ENCODE measurements around the gene ANKS1B.
"Not testable (repeated sequence)": the region's sequence is repeated elsewhere in the genome, so short reads cannot be mapped to it uniquely, and the experiment has no call there.

Gene ANKS1B

DNA sequence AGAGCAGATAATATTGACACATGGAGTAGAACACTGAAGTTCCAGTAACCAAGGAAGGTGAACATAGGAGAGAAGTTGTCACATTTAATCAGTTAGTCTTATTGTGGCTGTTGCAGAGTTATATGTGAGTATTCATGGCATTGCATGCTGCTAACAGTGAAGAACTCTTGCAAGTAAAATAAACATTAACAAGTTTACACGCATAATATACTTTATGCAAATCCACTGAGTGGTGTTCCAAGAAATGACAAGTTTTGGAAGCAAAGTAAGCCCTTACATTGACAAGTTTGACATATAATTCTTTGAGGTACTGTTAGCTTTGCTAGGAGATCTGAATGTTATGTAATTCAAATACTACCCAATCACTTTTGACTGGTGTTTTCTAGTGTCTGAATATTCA is 125.6 kb downstream of the ANKS1B start:
- DNase-seq = no peak

DNA sequence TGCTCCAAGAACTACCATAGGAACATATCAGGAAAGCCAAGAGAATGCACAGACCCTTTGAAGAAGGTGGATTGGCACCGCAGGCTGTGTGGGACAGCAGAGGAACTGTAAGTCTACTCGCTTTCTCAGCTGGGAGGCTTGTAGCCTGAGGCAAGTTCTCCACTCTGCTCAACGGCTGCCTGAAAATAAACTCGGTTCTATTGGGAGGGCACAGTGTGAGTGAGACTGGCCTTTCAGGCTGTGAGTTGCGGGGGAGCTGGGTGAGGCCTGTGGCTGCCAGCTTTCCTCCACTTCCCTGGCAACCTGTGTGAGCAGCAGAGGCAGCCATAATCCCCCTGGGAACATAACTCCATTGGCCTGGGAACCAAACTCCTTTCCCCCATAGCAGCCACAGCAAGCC is 132.1 kb downstream of the ANKS1B start:
- DNase-seq = no peak

DNA sequence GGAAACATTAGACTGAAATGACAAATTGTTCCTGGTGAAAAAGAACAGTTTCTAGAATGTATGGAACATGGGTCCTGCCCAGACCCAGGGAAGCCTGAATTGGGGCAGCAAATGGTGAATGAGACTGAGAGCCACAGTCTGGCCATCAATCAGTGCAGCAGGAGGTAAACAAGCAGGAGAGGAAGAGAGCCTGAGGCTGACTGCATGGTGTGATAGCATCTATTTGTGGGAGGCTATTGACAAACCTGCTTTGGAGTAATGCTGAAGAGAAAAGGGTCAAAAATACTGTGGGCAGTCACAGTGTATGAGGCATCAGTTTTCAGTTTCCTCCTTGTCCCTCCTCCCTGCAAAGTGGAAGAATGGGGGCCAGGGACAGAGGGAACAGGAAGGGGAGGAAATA is 136.8 kb downstream of the ANKS1B start:
- no peak for DNase-seq

DNA sequence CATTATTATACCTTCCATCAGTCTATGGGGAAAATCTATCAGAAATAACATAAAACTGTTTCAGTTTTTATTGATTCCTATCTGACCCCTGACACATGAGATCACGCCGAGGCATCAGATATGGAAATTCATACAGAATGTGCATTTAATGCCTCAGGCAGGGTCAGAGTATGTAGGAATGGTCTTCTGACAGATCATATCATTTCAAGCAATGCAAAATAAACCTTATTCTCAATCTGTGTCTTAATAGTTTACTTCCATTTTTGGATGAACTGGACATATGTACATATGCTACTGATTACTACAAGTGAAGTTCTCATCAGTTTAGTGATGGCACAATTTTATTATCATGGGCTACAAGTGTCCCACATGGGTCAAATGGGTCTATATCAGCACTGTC is 150.0 kb downstream of the ANKS1B start:
- no peak for DNase-seq

DNA sequence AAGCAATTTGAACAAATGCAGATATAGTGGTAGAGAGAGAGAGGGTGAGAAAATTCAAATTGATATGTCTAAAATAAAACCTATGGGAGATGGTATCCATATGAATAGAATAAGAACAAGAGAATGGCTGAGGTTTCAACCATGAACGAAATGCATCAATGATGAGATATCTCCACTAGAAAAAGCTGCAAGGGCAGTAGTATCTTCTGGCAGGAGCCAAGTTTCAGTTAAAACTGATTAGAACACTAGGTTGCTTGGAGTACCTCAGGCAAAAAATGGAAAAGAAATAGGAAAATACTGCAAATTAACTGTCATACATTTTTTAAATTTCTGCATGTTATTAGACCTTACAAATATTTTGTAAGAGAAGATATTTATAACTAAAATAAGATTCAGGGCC is 151.3 kb downstream of the ANKS1B start:
- DNase-seq = no peak

DNA sequence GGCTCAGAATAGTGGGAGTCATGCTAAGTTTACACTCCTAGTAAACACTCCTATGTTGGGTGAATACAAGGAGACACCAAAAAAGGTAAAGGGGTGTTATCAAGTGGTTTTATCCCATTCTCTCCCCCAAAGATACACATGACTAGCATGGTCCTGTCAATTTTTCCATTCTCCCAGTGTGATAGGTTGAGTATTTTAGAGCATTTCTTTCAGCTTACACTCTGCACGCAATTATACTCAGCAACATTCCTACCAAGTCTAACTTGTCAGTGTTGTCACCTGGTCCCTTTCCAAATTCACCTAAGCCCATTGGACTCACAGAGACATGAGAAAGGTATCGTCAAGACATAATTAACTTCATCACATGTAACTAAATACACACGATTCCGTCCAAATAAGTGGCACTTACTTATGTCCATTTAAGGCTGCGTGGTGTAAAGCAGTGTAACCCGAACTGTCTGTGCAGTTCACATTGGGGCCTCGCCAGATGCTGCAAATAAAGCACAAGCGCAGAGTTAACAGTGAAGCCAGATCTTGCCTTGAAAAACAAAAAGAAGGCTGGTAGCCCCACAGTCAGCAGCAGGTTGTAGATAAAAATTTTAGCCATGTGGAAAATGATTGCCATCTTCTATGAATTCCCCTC is 159.7 kb downstream of the ANKS1B start:
- no peak for DNase-seq

DNA sequence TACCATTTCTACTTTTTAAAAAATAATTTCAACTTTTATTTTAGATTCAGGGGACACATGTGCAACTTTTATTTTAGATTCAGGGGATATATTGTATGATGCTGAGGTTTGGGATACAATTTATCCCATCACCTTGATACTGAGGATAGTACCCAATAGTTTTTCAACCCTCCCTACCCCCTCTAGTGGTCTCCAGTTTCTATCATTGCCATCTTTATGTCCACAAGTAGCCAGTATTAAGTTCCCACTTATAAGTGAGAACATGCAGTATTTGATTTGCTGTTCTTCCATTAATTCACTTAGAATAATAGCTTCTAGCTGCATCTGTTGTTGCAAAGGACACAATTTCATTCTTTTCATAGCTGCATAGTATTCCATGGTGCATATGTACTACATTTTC is 162.5 kb downstream of the ANKS1B start:
- no peak for DNase-seq

DNA sequence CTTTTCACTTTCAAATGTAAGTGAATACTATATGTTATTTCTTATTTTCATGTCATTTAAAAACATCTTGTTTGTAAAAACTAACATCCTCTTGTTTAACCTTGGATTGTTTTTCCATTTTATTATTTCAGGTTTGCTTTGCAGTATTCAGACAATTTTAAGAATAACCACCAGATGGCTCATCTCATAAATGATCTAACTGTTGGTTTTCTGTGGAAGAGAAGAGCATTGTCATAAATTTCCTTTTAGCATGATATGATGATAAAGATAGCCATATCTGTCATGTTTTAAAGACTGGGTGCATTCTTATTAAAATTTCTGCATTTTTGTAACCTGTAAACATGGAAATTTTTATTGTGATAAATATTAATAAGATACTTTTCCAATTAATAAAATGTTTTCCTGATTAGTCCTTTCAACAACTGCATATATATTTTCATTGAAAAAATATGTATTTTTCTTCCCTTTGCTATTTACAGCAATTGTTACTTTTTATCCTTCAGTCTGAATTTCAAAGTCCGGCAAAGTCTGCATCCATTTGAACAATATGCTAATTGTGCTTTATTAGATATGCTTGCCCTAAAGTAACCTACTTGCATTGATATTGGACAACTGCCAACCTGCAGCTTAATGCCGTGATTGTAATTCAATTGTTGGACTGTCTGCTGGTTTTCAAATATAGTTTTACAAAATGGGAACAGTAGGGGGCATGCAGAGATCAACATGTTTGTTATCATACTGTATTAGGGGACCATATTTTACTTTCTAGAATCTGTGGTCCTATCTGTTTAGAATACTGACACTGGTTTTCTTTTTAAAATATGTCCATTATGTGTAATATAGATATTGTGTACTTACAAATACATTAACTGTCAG is 173.8 kb downstream of the ANKS1B start:
- DNase-seq = peak; percentile 23

DNA sequence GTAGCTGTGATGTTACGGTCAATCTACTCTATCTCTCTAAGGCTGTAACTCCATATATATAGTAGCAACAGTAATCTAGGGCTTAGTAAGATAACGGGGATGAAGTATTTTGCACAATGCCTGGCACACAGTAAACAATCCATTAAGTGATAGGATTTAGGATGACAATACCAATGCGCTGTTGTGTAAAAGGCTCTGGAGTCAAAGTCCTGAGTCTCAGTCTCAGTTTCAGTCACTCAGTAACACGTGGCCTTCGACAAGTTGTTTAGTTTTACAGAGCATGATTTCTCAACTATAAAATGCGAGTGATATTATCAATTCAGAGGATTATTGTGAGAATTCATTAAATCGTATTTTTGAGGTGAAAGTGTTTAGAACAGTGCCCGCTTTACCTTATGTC is 174.8 kb downstream of the ANKS1B start:
- DNase-seq = no peak

DNA sequence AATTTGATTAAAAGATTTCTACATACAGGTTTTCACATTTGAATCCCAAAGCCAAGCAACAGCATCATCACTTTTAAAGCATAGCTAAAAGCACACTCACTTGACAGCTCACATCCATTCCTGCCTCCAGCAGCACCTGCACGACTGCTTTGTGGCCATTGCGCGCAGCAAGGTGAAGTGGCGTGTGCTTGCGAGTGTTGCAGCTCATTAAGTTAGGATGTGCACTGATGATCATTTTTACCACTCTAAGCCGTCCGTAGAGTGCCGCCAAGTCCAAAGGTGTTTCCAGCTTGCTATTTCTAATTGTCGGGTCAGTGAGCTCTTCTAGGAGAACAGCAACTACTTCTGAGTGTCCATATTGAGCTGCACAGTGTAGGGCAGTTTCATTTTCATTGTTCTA is 178.4 kb downstream of the ANKS1B start:
- no peak for DNase-seq

DNA sequence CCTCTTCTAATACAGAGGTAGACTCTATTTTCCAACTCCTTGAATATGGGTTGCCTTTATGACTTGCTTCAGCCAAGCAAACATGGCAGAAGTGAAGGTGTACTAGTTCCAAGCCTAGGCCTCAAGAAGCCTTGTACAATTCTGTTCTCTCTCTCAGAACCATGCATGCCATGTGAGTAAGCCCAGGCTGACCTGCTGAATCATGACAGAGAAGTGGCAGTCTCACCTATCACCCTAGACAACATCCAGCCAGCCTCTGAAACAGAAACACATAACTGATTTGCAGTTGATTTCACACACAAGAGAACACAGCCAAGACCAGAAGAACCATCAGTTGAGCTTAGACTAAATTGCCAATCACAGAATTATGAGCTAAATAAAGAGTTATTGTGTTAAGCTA is 180.0 kb downstream of the ANKS1B start:
- no peak for DNase-seq

DNA sequence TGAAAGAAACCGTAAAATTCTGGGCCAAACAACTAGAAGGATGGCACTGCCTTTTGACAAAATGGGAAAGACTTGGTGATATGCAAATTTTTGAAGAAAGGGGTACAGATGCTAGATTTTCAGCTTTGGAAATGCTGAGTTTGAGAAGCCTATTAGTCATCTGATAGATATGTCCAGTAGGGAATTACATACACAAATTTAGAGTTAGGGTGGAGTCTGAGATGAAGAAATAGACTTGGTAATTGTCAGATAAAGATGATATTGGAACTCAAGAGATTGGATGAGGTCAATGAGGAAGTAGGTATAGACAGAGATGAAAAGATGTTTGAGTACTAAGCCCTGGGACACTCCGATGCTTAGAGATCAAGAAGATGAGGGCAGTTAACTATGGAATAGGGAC is 184.1 kb downstream of the ANKS1B start:
- no peak for DNase-seq

DNA sequence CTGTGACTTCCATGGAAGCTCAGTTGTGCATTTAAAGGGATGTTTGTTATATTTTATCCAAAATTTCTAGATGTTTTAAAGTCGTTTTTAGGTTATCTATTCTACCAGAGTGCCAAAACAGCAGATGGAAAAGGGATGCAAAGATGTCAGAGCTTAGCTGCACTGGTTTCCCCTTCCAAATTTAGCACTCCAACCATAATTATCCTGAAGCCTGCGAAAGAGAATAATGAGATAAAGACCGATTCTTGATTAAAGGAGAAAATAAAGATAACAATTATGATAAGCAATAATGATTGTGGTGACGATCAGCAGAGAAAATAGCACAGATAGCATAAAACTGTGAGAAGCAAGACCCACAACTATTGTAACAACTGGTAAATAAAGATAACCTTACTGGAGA is 186.8 kb downstream of the ANKS1B start:
- not testable (repeated sequence) for DNase-seq

DNA sequence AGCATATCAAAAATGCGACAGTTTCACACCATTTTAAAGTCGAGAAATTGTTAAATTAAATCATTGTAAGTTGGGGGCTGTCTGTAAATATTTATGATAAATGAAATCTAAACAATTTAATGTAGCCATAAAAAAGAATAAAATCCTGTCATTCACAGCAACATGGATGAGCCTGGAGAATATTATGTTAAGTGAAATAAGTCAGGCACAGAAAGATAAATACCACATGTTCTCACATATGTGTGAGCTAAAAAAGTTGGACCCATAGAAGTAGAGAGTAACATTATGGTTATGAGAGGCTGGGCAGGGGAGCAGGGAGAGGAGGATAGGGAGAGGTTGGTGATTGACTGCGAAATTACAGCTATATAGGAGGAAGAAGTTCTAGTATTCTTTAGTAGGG is 201.3 kb downstream of the ANKS1B start:
- no peak for DNase-seq

DNA sequence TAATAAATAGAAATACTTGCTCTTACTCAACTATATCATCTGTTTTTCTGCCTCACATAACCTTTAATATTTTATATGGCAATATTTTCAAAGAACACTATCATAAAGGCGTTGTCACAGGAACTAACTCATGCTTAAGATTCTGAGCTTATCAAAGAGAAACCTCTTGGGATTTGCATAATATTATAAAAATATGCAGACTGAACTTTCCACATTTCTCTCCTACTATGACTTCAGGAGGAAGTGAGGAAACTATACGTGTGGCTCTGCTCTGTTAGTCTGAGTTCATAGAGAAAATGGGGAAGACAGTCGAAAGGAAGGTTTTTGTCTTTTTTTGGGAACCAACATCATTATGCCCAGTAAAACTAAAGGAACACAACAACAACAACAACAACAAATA is 212.5 kb downstream of the ANKS1B start:
- no peak for DNase-seq

DNA sequence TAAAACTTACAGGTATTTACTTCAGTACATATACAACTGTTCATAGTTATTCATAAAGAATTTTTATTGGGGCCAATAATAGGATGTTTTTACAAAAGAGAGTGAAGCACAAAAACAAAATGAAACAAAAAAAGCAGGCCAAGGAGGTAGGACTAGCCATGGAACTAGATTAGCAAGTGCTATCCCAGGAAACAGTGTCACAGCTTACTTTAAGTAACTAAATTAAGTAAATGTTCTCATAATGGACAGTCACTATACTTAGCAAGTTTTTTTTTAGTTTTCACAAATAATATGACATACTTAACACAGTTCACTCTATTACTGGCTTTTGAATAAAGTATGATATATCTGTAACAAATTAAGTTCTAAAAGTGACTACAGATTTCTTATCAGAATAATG is 213.1 kb downstream of the ANKS1B start:
- no peak for DNase-seq

DNA sequence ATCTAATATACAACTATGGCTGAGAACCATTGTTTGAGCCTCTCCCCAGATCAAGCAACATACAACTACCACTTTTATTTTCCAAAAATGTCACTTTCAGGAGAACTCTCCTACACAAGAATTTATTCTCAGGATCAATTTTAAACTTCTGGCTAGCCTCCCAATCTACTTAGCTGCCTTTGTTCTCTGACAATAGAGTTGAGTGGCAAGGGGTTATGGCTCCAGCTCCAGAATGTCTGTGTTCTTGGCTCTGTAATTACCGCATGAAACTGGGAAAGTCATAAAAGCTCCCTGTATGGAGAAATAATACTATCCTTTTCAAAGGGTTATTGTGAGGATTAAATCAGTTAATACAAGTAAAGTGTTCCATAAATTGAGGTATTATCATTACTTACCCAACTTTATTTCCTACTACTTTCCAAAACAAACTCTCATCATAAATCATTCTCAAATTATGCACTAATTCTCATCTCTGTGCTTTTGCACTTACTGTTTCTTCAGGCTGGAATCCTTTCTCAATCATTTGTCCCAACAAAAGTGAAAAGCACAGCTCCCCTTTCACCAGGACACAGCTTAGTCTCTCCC is 215.2 kb downstream of the ANKS1B start:
- DNase-seq = no peak

DNA sequence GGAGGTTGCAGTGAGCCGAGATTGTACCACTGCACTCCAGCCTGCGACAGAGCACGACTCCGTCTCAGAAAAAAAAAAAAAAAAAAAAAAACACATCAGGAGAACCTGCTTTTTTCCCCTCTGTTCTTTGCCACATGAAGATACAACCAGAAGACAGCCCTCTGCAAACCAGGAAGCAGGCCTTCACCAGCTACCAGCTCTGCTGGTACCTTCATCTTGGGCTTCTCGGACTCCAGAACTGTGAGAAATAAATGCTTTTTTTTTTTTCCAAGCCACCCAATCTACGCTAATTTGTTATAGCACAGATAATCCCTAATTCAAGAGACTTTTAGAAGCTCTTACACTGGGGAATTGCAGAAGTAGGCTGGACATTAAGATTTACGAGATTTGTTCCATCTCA is 216.0 kb downstream of the ANKS1B start:
- DNase-seq = no peak

DNA sequence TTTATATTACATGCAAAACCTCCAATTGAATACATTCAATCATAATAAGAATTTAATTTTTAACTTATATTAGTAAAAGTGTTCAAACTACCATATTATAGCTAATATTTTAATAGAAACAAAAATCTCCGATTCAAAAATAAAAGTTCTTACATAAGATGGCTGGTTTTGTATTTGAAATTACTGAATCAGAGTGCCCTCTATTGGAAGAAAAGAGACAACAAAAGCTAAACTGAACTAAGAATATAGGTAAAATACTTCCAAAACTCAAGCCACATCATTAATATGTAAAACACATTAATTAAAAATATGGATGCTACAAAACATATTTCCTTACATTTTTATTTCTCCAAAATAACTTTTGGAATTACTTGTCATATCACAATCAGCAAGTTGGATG is 216.9 kb downstream of the ANKS1B start:
- peak; percentile 11 for DNase-seq

DNA sequence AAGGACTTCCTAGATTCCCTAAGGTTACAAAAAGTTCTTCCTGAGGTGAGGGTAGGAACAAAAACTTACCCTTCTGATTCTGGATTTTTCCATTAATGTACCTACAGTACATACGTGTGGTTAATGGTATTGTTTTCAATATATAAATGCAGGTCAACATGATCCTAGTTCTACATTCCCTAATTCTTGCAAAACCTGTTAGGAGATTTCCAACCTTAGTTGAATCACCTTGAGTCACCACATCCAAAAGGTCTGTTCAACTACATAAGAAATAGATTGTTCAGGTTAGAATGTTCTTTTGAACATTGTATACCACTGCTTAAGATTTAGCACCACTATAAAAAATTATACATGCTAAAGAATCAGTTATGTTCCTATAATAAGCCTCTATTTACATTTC is 218.3 kb downstream of the ANKS1B start:
- no peak for DNase-seq

DNA sequence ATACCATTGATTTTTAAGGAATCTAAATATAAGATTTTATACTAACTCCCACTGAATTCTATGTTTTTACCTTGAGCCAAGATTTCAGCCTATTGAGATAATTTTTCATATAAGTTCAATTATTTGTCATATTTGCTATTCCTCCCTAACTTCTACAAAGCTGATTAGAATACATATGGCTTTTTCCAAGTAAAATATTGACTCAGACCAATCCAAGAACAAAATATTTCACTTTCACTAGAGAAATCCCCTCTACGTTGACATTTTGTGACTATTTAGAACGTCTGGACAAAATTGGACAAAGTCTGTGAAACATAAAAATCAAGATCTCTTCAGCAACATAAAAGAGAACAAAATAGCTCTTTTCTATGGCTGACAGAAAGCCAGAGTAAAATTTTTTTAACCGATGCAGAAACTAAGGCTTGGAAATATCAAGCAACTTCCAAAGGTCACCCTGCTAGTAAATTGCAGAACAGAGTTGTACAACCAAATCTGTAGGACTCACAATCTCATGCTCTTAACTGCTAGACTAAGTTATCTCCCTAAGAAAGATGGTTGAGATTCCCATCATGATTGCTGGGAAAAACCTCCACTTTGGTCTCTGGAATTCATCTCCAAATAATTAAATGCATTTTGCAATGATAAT is 219.1 kb downstream of the ANKS1B start:
- no peak for DNase-seq

DNA sequence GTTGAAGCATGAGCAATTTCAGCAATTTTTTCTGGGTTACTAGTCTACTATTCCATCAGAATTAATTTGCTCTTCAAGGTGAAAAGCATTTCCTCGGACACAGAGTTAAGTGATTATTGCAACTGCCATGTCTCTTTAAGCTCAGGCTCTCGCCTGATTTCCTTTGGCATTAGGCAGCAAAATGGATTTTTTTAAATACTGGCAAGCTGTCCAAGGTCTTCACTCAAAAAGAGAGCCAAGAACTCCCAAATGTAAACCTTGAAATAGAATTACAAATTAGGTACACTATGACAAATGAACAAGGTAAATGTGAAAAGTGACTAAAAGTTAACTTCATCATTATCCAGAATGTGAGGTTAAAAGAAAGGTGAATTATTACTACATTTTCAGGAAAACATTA is 225.3 kb downstream of the ANKS1B start:
- no peak for DNase-seq

DNA sequence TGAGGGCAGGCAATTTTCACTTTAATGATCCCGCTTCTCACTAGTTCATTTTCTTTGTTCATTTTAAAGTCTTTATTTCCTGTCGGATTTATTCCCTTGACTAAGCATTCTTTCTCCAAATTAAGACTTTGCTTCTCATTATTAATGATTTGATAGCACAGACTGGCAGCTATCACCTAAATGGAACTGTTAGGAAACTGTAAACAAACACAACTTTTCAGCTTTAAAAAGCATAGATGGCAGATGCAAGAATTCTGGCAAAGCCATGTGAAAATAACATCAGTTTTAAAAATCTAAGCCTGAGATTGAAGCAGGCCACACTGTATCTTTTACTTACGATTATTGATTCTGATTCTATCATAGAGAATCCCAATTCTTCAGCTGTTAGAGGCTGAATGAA is 225.7 kb downstream of the ANKS1B start:
- no peak for DNase-seq

DNA sequence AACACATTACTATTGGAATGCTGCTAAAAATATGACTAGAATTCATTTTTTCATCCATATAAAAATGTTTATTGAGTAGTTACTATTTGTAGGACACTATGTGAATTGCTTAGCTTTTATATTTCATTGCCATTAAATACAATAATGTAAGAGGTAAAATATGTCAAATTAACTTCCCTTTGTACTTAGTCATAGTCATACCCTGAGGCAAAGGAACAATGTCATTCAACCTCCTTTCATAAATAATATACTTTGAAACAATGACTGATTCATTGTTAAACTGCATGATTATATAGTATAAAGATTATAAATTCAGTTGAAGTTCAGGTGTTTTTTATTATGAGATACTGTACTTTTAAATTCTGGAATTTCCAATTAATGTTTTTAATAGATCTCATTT is 232.0 kb downstream of the ANKS1B start:
- DNase-seq = no peak
